GM12878 (cell line): ENCODE data around the gene TANC2. TPM values are rescaled to one million over a fixed set of nuclear protein-coding genes. Genes with fewer than 3 reads are reported as not detected.
A peak's percentile ranks its signal among the peaks of the same experiment; 100 is the strongest.

Experiments used
- ATAC-seq: fragments of 200-7000 bp; cut with Tn5 transposase; 3 replicates; pipeline ENCODE4 v1.9.1; 2020; ENCODE audit warnings: mild to moderate bottlenecking, moderate library complexity
- BruUV-seq: library from RNA; stranded (reverse); fragments of 400-500 nt; replicated peaks from 2 replicates; lab custom pipeline; 2021; lab: Mats Ljungman, UMichigan
- CTCF ChIA-PET: fragments of 300-600 bp; sonication (Branson Sonifier 250); formaldehyde crosslinking; extraction: SDS; loops from one replicate; lab custom pipeline; 2021; ENCODE audit warnings: inconsistent platforms; lab: Yijun Ruan, JAX
- POLR2A ChIA-PET: fragments of 350-600 bp; formaldehyde crosslinking; extraction: SDS; loops from one replicate; lab custom pipeline; 2021; ENCODE audit warnings: inconsistent platforms; lab: Charles Lee
- RAD21 ChIA-PET: fragments of 300-600 bp; sonication (Branson Sonifier 250); formaldehyde crosslinking; loops from one replicate; lab custom pipeline; 2023; ENCODE audit warnings: antibody characterized with exemption; ENCODE audit not compliant: unreplicated experiment; lab: Charles Lee
- SMC1A ChIA-PET: fragments of 300-600 bp; sonication (Branson Sonifier 250); formaldehyde crosslinking; loops from one replicate; lab custom pipeline; 2023; ENCODE audit not compliant: unreplicated experiment, uncharacterized antibody; lab: Charles Lee
- DNase-seq: peaks from one replicate; pipeline ENCODE4 v3.0.0-alpha.2; 2011; ENCODE audit warnings: low read depth, low spot score
- FAIRE-seq: peaks from 3 replicates; lab custom pipeline; 2011; peaks lifted over from hg19 to GRCh38; lab: Jason Lieb, UNC
- H2AFZ ChIP-seq: 2 replicates; pipeline ENCODE4 v1.6.0; 2011; ENCODE audit warnings: low read depth, low read length, control low read depth; ENCODE audit not compliant: control insufficient read depth
- H3K27ac ChIP-seq: 2 replicates; pipeline ENCODE4 v1.5.1; 2011; ENCODE audit warnings: control low read depth; ENCODE audit not compliant: control insufficient read depth, insufficient read depth
- H3K27me3 ChIP-seq, 2 experiments: replicated peaks in 1 of 2; 2 replicates each; pipeline versions ENCODE4 v1.6.0 to v1.6.1; 2011; ENCODE audit warnings: low read length in 1 of 2; ENCODE audit not compliant: control insufficient read depth in 2 of 2, insufficient read depth in 2 of 2
- H3K36me3 ChIP-seq, 2 experiments: 2 replicates each; pipeline ENCODE4 v1.5.1; 2011; ENCODE audit warnings: low read length in 1 of 2; ENCODE audit not compliant: control insufficient read depth in 2 of 2, insufficient read depth in 2 of 2
- H3K4me1 ChIP-seq: 2 replicates; pipeline ENCODE4 v1.6.1; 2011; ENCODE audit warnings: mild to moderate bottlenecking, low read length, moderate library complexity, mixed read lengths; ENCODE audit not compliant: control insufficient read depth, insufficient read depth
- H3K4me2 ChIP-seq: 2 replicates; pipeline ENCODE4 v1.6.0; 2011; ENCODE audit warnings: control low read depth; ENCODE audit not compliant: control insufficient read depth, insufficient read depth
- H3K4me3 ChIP-seq: fragments of 200-600 bp; sonication (generic); 2 replicates; pipeline ENCODE4 v1.5.1; 2016
- H3K79me2 ChIP-seq: 2 replicates; pipeline ENCODE4 v1.6.0; 2011; ENCODE audit warnings: low read length; ENCODE audit not compliant: control insufficient read depth, insufficient read depth
- H3K9ac ChIP-seq: 2 replicates; pipeline ENCODE4 v1.8.0; 2011; ENCODE audit warnings: low read length, control low read depth, mixed read lengths; ENCODE audit not compliant: control insufficient read depth, insufficient read depth
- H3K9me3 ChIP-seq: replicated peaks from 3 replicates; pipeline ENCODE4 v1.5.1; 2011; ENCODE audit warnings: mild to moderate bottlenecking, low read length; ENCODE audit not compliant: control insufficient read depth, insufficient read depth
- H4K20me1 ChIP-seq: 2 replicates; pipeline ENCODE4 v1.6.0; 2011; ENCODE audit not compliant: control insufficient read depth, insufficient read depth
- EP300 ChIP-seq, 2 experiments: fragments of 150-350 bp in 1 of 2; IDR thresholded peaks; 2 replicates each; pipeline ENCODE4 v1.6.1; 2011 to 2012; ENCODE audit warnings: low read depth in 2 of 2, low read length in 2 of 2, borderline replicate concordance in 1 of 2, improper control_type of control experiment in 1 of 2, inconsistent platforms in 1 of 2; ENCODE audit not compliant: control insufficient read depth in 1 of 2
- ETV6 ChIP-seq, 2 experiments: fragments of 450-650 bp in 1 of 2; IDR thresholded peaks in 1 of 2; conservative IDR thresholded peaks in 1 of 2; 2 replicates each; pipeline ENCODE4 v1.6.1; 2014; ENCODE audit warnings: antibody characterized with exemption in 1 of 2, borderline replicate concordance in 1 of 2, low read depth in 1 of 2, mild to moderate bottlenecking in 1 of 2, moderate library complexity in 1 of 2
- FOXM1 ChIP-seq: IDR thresholded peaks from 2 replicates; pipeline ENCODE4 v1.6.1; 2012; ENCODE audit warnings: low read depth, mild to moderate bottlenecking, inconsistent platforms, low read length, moderate library complexity
- KAT2A ChIP-seq: conservative IDR thresholded peaks from 2 replicates; pipeline ENCODE4 v1.6.1; 2011; ENCODE audit warnings: low read depth, low read length; ENCODE audit not compliant: control insufficient read depth
- NFXL1 ChIP-seq: fragments of 450-650 bp; IDR thresholded peaks from 2 replicates; pipeline ENCODE4 v1.6.1; 2017; ENCODE audit warnings: antibody characterized with exemption, mild to moderate bottlenecking, borderline replicate concordance
- PBX3 ChIP-seq: IDR thresholded peaks from 2 replicates; pipeline ENCODE4 v1.6.1; 2011; ENCODE audit warnings: mild to moderate bottlenecking, low read depth, low read length, moderate library complexity; ENCODE audit not compliant: insufficient replicate concordance
- RUNX3 ChIP-seq: IDR thresholded peaks from 2 replicates; pipeline ENCODE4 v1.6.1; 2012; ENCODE audit warnings: low read length, inconsistent platforms
- SUZ12 ChIP-seq: fragments of 200-600 bp; sonication (generic); IDR thresholded peaks from one replicate; pipeline ENCODE4 v1.6.1; 2018; ENCODE audit warnings: antibody characterized with exemption, mild to moderate bottlenecking; ENCODE audit not compliant: unreplicated experiment
- TAF1 ChIP-seq: IDR thresholded peaks from 2 replicates; pipeline ENCODE4 v1.6.1; 2011; ENCODE audit warnings: mild to moderate bottlenecking, low read depth, low read length, borderline replicate concordance
- TBL1XR1 ChIP-seq: IDR thresholded peaks from 2 replicates; pipeline ENCODE4 v1.6.1; 2012; ENCODE audit warnings: low read depth, low read length, improper control_type of control experiment
- ZNF207 ChIP-seq: fragments of 450-650 bp; IDR thresholded peaks from 2 replicates; pipeline ENCODE4 v1.6.1; 2014; ENCODE audit warnings: antibody characterized with exemption, mild to moderate bottlenecking, borderline replicate concordance
- ZZZ3 ChIP-seq: IDR thresholded peaks from 2 replicates; pipeline ENCODE4 v1.6.1; 2011; ENCODE audit warnings: low read depth; ENCODE audit not compliant: control insufficient read depth, insufficient read length
- WGBS: methylation state at CpG from one replicate; pipeline ENCODE4 v1.1.6; 2016; ENCODE audit warnings: low lambda C conversion rate; ENCODE audit not compliant: insufficient replicate concordance, insufficient coverage; ENCODE audit errors: missing lambda C conversion rate; 5-methylcytosine and 5-hydroxymethylcytosine counted together
- in situ Hi-C: fragments of 300-500 bp; cut with MboI; formaldehyde crosslinking; loops from 9 replicates; pipeline ENCODE4 v1.14.3; 2018; ENCODE audit warnings: mixed read lengths
- intact Hi-C: fragments of 100-400 bp; cut with micrococcal nuclease; formaldehyde crosslinking; loops from one replicate; pipeline ENCODE4 v1.14.2; 2022; ENCODE audit not compliant: unreplicated experiment
- polyA plus RNA-seq, 11 experiments: library from polyadenylated mRNA; depleted of rRNA in 4 of 11; unstranded in 6 of 11; stranded (reverse) in 5 of 11; fragments of >200 nt; fragmentation: Nextera tagmentation in 4 of 11; fragmentation: Illumina TruSeq in 1 of 11; extraction: Ambion mirVana in 4 of 11; extraction: Trizol in 1 of 11; gene quantifications; 1 replicate in 1 of 11; 2 replicates in 10 of 11; pipeline versions ENCODE4 v1.2.1 to v1.2.3, GENCODE V29; 2011 to 2016; ENCODE audit warnings: inconsistent platforms in 2 of 11, missing spikeins in 2 of 11, low read depth in 1 of 11
- total RNA-seq, 4 experiments: library from RNA; depleted of rRNA in 3 of 4; stranded (reverse); fragments of >200 nt in 3 of 4; fragmentation: Illumina TruSeq in 1 of 4; extraction: Trizol in 1 of 4; gene quantifications; 2 replicates each; pipeline versions ENCODE4 v1.2.1 to v1.2.3, GENCODE V29; 2013 to 2021
- TF ChIP-seq, protein P1 (sequence below): fragments of 450-650 bp; IDR thresholded peaks from 2 replicates; pipeline ENCODE4 v1.6.1; 2016; ENCODE audit warnings: mild to moderate bottlenecking

Gene TANC2
- total and polyA plus RNA-seq, 10 of the 15 experiments (the other 5 are each of a cell fraction or from before 2014, with no cell fraction given): under 0.01 to 0.13 (median 0.03) TPM; not detected in 2

DNA sequence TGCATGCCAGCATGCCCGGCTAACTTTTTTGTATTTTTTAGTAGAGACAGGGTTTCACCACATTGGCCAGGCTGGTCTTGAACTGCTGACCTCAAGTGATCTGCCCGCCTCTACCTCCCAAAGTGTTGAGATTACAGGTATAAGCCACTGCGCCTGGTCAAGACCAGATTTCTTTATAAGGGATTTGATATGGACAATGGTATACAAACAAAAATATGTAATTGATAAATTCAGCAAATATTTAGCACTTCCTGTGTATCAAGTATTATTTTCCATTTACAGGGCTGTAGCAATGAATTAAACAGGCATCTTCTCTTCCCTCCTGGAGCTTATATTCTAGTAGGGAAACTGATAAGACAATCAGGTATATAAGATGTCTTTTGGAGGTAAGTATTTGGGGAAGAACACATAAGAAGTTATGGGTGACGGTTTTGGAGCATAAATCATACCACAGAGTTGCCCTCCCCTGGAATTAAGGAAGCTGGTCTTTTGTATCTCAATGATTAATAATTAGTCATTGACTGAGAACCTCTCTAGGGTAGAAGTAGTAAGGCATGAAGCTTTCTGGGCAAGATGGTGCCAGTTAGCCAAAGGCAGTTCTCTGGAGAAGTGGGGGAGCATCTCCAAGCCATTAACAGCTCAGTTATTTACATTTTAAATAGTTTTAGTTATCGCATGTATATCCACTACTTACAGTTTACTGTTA, 35.8 kb downstream of the TANC2 start:
- no peaks in the 10 kb centered on the region for H3K9me3 ChIP-seq
- ChIA-PET CTCF (no interaction called here), POLR2A (no interaction called here), SMC1A (no interaction called here), RAD21 (no interaction called here)
- ATAC-seq: no peak
- no peaks in the 10 kb centered on the region for H3K79me2 ChIP-seq
- no TSS peak for BruUV-seq
- H4K20me1 ChIP-seq: no peaks in the 10 kb centered on the region
- H3K4me2 ChIP-seq: no peak overlapping the region
- no peak overlapping the region for H2AFZ ChIP-seq
- H3K9ac ChIP-seq: no peak overlapping the region
- H3K4me3 ChIP-seq: no peak overlapping the region
- H3K27ac ChIP-seq: no peak overlapping the region
- no peaks in the 10 kb centered on the region for H3K27me3 ChIP-seq
- intact Hi-C loops: no loop called here
- in situ Hi-C loops: no loop called here
- TF ChIP-seq RUNX3: no peak
- TF ChIP-seq ETV6 (conservative IDR thresholded peaks at IDR 0.05 in 1 of 2, IDR thresholded peaks at IDR 0.05 in 1 of 2; ENCODE audit: borderline replicate concordance in 1 of 2, low read depth in 1 of 2): 0 out of 4 replicates have a peak, but pooled peaks of 1 of the 2 experiments have one; percentile 84
- TF ChIP-seq SUZ12: no peak
- no peak for TF ChIP-seq FOXM1
- peak; percentile 50 for TF ChIP-seq NFXL1
- no peak for TF ChIP-seq TBL1XR1
- no peak for TF ChIP-seq EP300 (IDR thresholded peaks at IDR 0.05; ENCODE audit: borderline replicate concordance in 1 of 2, control insufficient read depth in 1 of 2, low read depth in 2 of 2, low read length in 2 of 2)
- no peak for TF ChIP-seq KAT2A
- TF ChIP-seq TAF1: no peak
- TF ChIP-seq PBX3: no peak
- no peak for TF ChIP-seq ZZZ3
- no peak for TF ChIP-seq ZNF207
- TF ChIP-seq, protein P1, sequence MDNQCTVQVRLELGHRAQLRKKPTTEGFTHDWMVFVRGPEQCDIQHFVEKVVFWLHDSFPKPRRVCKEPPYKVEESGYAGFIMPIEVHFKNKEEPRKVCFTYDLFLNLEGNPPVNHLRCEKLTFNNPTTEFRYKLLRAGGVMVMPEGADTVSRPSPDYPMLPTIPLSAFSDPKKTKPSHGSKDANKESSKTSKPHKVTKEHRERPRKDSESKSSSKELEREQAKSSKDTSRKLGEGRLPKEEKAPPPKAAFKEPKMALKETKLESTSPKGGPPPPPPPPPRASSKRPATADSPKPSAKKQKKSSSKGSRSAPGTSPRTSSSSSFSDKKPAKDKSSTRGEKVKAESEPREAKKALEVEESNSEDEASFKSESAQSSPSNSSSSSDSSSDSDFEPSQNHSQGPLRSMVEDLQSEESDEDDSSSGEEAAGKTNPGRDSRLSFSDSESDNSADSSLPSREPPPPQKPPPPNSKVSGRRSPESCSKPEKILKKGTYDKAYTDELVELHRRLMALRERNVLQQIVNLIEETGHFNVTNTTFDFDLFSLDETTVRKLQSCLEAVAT: no peak
- 32% methylated on average over 5 of the region's 5 CpGs for WGBS
- no peak for DNase-seq
- no peak for FAIRE-seq
- no peaks in the 10 kb centered on the region for H3K4me1 ChIP-seq
- H3K36me3 ChIP-seq: no peaks in the 10 kb centered on the region
